ENCODE data around the gene NF1.

NF1 gene

DNA sequence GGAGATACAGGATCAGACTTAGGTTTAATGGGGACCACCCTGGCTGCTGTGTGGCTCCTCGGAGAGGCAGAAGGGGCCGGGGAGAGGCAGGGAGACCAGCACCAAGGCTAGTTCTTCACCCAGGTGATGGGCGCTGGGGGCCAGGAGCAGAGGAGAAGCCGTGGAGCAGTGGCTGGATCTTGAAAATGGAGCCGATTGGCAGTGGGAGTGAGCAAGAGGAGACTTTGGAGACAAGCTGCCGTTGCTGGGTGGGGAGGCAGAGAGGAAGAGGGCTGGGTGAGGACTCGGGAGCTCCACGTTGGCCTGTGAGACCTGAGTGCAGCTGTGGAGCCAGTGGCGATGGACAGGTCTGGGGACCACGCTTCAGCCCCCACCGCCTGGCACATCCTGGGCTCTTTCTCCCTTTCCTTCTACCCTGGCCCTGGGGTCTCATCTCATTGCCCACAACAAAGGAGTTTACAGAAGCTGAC lies 305.7 kb downstream of the NF1 start:
- FAIRE-seq (no peak), DNase-seq (ENCODE audit: low spot score) (no peak)

DNA sequence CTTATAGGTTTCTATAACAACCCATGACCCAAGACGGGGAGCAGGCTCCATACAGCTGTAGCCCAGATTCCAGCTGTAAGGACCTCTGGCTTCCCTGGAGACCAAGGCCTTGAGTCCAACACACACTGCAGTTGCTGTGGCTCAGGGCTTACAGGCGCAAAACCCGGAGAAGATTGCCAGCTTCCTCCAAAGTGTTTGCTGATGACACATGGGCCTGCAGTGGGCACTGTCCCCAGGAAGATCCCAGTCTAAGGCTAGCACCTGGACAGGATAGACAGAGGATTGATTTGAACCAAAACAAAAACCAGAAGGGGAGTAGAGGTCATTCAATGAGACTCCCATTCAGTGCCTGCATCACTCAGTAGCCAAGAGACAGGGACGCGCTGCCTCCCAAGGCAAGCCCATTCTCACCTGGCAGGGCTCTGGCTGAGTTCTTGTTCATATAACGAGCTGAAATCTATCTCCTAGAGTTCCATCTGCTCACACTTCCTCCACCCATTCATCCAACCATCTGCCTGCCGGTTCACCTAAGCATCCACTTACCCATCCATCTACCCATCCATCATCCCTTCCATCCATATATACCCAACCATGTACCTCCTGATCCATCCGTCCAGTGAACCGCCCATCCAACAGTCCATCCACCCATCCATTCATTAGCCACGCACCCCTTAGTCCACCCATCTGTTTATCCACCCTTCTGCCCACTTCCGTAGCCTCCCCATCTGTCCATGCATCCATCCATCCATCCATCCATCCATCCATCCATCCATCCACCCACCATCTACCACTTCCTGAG lies 306.9 kb downstream of the NF1 start:
- DNase-seq (ENCODE audit: low spot score): no peak
- no peak for FAIRE-seq

DNA sequence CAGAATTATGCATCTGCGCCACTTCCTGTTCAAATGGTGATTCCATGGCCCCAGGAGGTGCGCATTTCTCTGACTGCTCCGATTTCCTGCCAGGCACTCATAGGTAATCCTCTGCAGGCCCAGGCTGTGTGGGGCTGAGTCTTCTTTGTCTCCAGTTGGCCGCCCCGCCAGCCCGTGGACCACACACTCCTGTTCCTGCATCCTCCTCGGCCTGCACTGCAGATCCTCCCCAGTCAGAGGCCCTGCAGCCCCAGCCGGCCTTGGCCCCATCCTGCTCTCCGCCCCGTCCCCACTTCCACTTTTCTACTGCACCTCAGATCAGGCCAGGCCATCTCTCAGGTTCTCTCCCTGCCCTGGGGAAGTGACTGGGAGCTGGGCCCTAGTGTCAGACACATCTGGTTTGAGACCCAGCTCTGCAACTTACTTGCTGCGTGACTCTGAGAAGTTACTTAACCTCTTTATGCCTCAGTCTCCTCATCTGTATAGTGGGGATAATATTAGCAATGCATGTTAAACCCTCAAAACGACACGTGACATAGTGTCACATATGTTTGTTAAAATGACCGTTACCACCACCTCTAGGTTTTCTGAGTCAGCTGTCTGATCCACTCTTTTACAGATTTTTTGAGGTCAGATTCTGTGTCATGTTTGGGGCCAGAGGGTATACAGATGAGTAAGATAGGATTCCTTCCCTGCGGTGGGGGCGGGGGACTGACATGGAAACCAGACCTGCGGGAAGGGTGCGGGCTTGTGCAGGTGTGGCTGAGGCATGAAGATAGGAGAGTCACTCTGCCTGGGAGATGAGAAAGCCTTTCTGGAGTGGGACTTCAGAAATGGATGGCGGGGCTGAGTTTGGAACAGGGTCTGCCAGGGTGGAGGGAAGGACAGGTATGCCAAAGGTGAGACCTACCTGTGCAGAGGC lies 309.5 kb downstream of the NF1 start:
- FAIRE-seq: no peak
- no peak for DNase-seq (ENCODE audit: low spot score)

DNA sequence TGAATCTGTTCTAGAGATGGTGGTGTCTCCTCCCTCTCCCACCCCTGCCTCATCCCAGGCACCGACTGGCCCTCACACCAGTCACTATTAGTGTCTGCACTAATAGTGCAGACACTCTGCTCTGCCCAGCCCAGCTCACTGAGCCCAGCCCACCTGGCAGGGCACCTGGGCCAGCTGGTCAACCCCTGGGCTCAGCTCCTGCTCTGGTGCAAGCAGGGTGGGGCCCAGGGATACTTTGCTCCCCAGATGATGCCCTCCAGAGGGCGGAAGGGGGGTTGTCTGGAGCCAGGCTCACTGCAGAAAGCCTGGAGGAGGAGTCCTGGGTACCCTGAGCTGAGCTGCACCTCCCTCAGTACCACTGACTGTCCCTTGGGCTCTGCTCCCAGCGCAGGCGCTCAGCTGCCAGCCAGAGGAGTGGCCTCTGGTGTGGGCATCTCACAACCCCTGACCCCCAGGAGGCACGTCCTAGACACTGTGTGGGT lies 311.2 kb downstream of the NF1 start:
- no peak for FAIRE-seq
- no peak for DNase-seq (ENCODE audit: low spot score)

DNA sequence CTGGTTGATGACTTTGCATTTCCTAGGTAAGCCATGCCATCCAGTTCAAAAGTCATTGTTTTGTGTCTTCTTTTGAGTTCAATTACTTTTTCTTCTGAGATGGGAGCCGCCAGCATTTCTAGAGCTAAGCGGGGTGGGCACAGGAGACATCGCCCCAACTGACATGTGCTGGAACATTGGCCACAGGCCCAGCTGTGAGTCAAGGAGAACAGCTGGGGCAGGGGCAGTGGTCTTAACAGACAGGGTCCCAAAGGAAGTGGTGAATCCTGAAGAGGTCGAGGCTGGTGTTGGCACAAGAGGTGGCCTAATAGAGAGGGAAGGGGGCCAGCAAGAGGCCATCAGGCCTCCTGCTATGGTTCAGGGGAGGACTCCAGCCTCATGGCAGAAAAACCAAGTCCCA lies 313.8 kb downstream of the NF1 start:
- peak; percentile 20 for FAIRE-seq

DNA sequence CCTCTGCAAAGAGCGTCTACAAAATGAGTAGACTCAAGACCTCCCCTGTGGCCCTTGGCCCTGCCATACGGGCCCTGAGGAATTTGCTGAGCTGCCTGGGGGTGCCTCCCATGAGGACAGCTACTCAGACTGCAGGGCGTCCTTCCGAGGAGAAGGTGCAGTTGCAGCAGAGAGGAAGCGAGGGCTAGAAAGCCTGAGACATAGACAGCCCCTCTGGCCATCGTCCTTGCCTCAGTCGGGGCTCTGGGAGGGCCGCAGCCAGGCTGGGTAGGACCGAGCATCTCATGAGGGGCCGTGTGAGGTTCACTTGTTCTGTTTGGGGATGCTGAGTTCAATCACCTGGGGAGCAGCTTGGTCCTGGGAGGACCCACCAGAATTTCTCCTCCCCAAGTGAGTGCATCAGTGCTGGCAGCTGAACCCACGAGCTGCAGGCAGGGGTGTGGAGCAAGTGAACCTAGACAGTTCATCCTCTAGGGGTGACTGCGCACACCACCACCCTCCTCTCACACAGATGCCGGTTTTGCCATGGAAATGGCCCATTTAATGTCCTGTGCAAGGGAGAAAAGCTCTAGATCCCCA lies 317.0 kb downstream of the NF1 start:
- DNase-seq (ENCODE audit: low spot score) (no peak), FAIRE-seq (no peak)

More for the DNA sequence above, 313.8 kb downstream of the NF1 start:
- DNase-seq (ENCODE audit: low spot score): no peak

DNA sequence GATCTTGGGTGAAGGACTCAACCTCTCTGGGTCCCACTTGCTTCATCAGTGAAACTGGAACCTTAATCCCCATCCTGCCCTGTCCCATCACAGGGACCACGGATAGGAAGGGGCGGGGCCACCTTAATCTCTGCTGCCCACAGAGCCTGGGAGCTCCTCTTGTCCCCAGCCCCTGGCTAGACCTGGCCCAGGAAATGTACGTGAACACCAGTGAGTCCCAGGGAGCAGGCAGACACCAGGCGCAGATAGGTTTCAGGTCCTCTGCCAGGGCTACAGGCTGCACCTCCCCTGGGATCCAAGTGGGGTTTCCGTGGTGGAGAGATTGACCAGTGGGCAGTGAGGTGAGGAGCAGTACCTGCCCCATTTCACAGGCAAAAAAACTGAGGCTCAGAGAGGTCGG lies 317.7 kb downstream of the NF1 start:
- no peak for DNase-seq (ENCODE audit: low spot score)
- FAIRE-seq: no peak

DNA sequence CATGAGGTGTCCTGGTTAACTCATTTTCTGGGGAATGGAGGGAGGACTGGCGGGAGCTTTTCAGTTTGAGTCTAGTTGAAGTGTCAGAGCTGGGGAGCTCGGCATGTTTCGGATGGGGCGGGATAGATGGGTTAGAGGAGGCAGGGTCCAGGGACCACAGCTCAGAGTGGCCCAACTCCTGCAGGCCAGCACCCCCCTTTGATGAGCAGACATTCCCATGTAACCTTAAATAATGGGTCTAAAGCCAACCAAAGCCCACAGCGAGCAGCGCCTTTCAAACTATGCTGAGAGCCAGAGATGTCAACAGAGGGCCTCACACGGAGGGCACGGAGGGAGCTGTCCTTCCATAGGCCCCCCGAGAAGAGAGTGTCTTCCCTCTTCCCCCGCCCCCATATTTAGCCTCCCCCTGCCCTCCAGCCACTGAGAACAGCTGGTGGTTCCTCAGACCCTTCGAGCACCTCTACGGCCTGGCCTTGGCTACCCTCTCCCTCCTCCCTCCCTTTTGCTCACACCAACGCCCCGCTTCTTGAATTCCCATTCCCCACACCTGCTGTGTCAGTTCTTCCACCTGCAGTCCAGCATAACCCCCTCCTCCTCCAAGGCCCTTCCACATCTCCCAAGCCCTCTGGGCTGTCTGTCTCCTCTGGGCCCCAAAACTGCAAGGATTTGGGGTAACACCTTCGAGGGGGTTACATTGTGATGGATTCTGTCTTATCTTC lies 318.5 kb downstream of the NF1 start:
- FAIRE-seq: no peak
- DNase-seq (ENCODE audit: low spot score): no peak

DNA sequence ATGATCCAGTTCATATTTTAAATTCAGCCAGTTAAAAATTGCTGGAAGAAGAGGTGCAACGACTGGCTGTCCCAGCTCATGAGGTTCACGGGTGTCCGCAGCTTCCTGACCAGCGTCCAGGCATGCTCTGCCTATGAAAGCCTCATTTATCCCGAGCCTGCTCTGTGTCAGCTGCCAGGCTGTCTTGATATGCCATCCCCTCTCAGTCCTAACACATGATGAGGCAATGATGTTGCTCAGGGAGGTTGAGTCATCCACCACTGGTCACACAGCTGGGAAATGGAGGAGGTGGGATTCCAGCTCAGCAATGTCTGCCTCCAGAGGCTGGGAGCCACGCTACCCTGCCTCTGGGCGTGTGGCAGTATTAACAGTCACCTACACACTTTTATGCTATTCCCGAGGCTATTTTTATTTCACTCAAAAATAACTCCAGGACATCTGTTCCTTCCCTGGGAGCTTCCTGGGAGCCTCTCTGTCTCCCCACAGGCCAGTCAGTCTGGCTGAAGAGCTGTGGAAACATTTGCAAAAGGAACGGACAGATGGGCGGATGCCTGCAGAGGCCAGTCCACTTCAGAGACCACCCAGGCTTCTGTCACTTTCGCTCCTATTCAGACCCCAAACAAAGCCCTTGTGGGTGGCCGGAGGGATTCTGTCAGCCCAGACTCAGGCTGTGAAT lies 319.2 kb downstream of the NF1 start:
- peak; percentile 61 for DNase-seq (ENCODE audit: low spot score)
- peak; percentile 74 for FAIRE-seq

DNA sequence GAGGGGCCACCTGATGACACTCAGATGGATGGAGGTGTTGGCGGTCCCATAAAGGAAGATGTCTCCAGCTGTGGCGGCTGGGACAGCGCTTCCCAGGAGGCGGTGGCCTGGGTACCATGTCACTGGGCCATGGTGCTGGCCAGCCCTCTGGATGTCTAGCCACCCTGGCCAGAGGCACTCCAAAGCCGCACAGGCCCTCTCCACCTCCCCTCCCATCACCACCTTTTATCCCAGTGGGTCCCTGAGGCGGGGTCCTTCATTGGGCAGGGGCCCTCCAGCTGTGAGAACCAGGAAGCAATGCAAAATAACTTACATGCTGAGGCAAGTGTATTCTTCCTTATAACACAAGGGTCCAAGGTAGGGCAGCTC lies 319.8 kb downstream of the NF1 start:
- DNase-seq (ENCODE audit: low spot score) (no peak), FAIRE-seq (no peak)

DNA sequence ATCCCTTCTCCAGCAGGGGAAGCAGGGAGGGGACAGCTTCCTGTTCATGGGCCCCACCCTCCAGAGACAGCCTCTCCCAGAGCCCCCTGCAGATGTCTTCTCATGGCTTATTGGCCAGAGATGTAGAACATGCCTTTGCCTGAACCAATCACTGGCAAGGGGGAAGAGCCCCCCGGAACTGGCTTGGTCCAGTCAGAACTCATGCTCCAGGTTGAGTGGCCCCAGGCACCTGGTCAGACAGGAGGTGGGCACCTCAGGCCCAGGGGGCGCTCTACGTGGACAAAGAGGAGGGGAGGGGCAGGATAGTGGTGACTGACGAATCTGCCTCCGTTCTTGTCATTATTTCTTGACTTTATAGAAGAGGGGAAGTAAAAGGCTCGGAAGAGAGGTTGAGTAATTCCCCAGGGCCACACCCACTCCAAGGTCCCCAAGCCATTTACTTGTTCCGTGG lies 320.3 kb downstream of the NF1 start:
- DNase-seq (ENCODE audit: low spot score) (no peak), FAIRE-seq (no peak)

DNA sequence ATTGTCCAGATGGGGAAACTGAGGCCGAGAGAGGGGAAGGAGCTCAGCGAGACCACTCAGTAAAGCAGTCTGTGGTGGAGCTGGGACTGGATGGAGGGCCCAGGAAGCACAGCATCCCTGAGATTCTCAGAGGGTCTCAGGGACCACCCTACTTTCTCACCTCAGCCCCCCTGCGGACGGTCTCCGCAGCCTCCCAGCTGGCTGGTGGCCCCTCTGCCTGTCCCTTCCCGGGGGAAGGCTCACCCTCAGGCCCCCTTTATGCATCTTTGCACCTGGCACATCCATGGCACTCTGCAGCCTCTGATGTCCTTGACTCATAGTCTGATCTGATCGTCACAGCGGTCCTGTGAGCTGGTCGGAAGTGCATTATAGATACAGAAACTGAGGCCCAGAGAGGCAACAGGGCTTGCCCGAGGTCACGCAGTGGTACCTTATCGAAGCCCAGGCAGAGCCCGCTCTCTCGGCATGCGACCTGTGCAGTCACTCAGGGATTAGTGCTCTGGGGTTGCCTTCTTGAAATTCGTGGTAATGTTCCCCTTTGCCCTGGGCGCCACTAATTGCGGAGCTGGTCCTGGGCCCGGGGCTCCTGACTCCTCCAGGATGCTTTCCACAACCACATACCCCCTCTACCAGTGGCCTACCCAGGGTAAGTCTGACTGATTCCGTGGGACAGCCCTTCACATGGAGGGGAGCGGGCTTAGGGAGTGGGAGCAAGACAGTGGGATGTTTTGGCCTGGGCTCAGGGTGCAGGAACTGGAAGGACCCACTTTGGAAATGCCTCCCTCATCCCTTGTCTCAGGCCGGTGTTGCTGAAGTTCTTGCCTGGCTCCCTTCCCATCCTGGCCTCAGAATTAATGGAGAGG lies 321.1 kb downstream of the NF1 start:
- FAIRE-seq: no peak

DNA sequence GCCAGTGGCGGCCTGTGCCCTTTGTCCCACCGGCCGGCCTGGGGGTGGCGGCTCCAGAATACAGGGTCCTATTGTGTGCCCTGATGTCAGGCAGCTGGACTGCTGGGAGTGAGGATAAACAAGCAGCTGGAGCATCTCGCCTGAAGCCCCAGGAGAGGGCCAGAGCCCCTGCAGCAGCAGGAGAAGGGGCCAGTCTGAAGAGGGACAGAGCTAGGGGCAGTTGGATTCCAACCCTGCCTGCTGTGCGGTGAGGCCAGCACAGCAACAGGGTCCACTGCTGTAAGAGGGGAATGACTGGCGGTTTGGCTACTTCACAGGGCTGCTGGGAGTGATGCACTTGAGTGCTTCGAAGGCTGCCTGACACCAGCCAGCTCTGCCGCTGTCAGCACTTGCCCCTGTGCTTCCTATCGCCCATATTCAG lies 321.7 kb downstream of the NF1 start:
- no peak for DNase-seq (ENCODE audit: low spot score)
- no peak for FAIRE-seq

More for the DNA sequence above, 321.1 kb downstream of the NF1 start:
- no peak for DNase-seq (ENCODE audit: low spot score)

DNA sequence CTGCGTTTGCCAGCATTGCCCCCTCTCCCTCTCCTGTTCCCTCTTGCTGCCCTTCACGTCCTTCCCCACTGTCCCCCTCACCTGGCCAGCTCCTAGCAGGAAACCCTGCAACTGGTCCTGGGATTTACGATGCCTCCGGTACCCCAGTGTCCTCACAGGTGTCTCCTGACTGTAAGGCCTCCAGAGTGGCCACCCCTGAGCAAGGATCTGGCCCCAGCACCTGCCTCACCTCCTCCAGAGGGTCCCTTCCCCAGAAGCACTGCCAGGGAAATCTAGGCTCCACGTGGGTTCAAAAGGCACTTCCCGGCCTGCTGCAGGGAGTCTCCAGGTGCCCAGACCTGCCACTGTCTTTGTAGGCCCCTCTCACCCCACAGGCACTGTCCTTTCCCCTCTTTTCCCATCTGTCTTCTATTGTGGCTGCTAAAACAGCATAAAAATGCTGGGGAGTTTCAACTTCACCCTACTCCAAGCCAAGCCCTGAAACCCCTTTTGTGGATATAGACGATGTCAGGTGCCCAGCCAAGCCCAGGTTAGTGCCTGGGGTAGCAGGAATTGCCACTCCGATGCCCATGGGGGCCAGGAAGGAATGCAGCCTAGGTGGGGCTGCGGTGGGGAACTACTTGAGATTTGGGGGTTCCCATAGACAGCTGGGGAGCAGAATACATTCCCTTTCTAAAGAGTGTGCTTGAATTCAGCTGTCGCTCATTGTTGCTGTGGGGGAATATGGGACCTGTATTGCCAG lies 322.4 kb downstream of the NF1 start:
- FAIRE-seq: no peak

DNA sequence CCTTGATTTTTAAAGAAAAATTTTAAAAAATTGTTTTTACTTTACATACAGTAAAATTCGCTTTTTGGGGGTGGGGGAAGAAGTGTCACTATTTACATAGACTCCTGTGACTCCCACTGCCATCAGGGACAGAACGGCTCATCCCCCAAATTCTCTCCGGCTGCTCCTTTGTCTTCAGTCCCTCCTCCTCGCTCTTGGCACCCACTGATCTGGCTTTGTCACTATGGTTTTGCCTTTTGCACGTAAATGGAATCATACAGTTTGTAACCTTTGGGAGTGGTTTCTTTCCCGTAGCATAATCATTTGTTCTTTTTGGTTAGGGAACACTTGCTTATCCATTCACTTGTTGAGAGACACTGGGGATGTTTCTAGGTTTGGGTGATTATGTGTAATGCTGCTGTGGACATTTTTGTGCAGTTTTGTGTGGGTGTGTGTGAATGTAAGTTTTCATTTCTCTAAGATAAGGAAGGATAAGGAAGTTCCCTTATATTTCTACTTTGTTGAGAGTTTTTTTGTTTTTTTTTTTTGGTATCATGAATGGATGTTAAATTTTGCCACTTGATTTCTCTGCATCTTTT lies 324.1 kb downstream of the NF1 start:
- no peak for DNase-seq (ENCODE audit: low spot score)
- no peak for FAIRE-seq

More for the DNA sequence above, 322.4 kb downstream of the NF1 start:
- no peak for DNase-seq (ENCODE audit: low spot score)

DNA sequence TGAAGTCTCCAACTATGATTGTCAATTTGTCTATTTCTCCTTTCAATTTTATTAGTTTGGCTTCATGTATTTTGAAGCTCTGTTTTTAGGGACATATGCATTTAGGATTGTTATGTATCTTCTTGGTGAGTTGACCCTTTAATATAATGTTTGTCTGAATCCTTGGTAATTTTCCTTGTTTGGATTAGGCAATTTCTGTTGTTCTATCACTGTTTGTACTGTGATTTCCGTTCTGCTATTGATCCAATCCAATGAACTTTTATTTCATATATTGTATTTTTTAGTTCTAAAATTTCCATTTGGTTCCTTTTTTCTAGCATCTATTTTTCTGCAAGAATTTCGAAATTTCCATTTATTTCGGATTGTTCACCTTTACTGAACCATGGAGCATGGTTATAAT lies 327.7 kb downstream of the NF1 start:
- DNase-seq (ENCODE audit: low spot score): no peak

DNA sequence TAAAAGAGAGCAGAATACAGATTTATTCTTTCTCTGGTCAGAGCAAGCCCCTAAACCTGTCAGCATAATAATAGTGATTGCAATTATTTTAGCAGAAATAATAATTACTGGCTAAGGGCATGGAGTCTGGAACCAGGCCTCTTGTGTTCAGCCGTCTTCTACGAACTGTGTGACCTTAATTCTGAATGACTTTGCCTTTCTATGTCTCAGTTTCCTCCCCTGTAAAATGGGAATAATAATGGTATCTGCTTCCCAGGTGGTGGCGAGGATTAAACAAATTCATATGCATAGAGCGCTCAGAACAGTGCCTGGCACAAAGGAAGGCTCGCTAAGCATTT lies 330.1 kb downstream of the NF1 start:
- no peak for FAIRE-seq
- DNase-seq (ENCODE audit: low spot score): no peak

More for the DNA sequence above, 327.7 kb downstream of the NF1 start:
- FAIRE-seq: no peak

DNA sequence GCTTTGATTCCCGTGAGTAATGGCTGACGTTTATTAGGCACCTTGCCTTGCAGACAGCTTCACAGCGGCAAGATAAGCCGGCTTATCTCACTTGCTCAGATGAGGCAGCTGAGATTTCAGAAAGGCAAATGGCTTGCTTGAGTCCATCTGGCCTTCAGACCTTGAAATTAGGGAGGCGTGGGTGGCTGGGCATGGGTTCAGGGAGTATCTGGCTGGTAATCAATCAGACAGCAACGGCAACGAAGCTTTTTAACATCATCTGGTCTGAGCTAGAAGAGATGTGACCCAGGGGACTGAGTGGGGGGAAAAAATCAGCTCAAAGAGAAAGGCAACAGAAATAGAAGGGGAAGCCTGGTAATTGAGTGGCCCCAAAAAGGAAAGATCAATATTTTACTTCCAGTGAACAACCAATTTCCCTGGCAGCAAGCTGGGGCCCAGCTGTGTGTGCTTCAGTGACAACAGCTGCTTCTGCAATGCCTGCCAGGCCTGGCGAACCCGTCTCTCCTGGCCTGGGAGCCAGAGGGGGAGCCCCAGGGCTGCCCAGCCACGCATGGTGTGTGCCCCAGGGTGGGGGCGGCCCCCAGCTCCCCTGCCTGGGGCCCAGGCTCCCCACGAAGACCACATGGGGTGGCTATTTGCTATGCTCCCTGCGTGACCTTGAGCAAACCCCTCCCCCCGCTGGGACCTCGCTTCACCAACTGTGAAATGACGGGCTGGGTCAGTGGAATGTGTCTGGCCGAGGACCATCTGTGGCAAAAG lies 330.7 kb downstream of the NF1 start:
- DNase-seq (ENCODE audit: low spot score): no peak

More for the DNA sequence above, 330.7 kb downstream of the NF1 start:
- FAIRE-seq: peak; percentile 35

Measured in urothelium cell line (cell line).